Stimulated activated CD4-positive, alpha-beta T cell treated with anti-CD3 and anti-CD28 coated beads, Interleukin-15, amount 100 ng/mL, for 24 hours (primary cell): Measurements from ENCODE around the gene CEBPE.
"Not testable (repeated sequence)": the region's sequence is repeated elsewhere in the genome, so short reads cannot be mapped to it uniquely, and the experiment has no call there.

Experiments used
- DNase-seq: peaks from one replicate; pipeline ENCODE4 v3.0.0-alpha.2; 2020

Gene CEBPE

GRCh38 chr14:23120541-23121251, 1.6 kb upstream of the CEBPE start:
- DNase-seq, result peak; percentile 87

- DNase-seq, result peak; percentile 31
These were observed 590 bp upstream of the CEBPE start for GRCh38 chr14:23119363-23120327.

- DNase-seq, result no peak
These were observed 1.6 kb downstream of the CEBPE start for GRCh38 chr14:23117371-23118020.

GRCh38 chr14:23115918-23116317, 3.1 kb downstream of the CEBPE start:
- DNase-seq, result no peak

- DNase-seq, result no peak
These were observed 3.9 kb downstream of the CEBPE start for GRCh38 chr14:23115039-23115731.

- DNase-seq, result no peak
These were observed 4.4 kb downstream of the CEBPE start for GRCh38 chr14:23114669-23115038.

- no peak for DNase-seq
These were observed 5.0 kb downstream of the CEBPE start for GRCh38 chr14:23114120-23114458.

- DNase-seq, result no peak
These were observed 5.5 kb downstream of the CEBPE start for GRCh38 chr14:23113431-23114119.

GRCh38 chr14:23112359-23113178, 6.5 kb downstream of the CEBPE start:
- no peak for DNase-seq

GRCh38 chr14:23110579-23111365, 8.3 kb downstream of the CEBPE start:
- DNase-seq, result no peak

- DNase-seq, result no peak
These were observed 9.3 kb downstream of the CEBPE start for GRCh38 chr14:23109769-23110168.

GRCh38 chr14:23108169-23108568, 10.9 kb downstream of the CEBPE start:
- DNase-seq, result not testable (repeated sequence)

GRCh38 chr14:23107620-23108019, 11.4 kb downstream of the CEBPE start:
- DNase-seq, result not testable (repeated sequence)

GRCh38 chr14:23106747-23107045, 12.4 kb downstream of the CEBPE start:
- DNase-seq, result no peak

- no peak for DNase-seq
These were observed 13.7 kb downstream of the CEBPE start for GRCh38 chr14:23105348-23105824.

GRCh38 chr14:23104591-23105347, 14.3 kb downstream of the CEBPE start, which contains the start of gene CIROP:
Gene CIROP (minus strand): TSS chr14:23104989. CDS start chr14:23104920, 69 bp downstream.
- DNase-seq, result no peak

GRCh38 chr14:23104070-23104590, 14.9 kb downstream of the CEBPE start:
- DNase-seq, result no peak

GRCh38 chr14:23103581-23103980, 15.5 kb downstream of the CEBPE start:
- no peak for DNase-seq

GRCh38 chr14:23102801-23103200, 16.3 kb downstream of the CEBPE start:
- no peak for DNase-seq
